Smooth muscle cell (in vitro differentiated cells): Measurements from ENCODE around the gene LYPLAL1. TPM values are rescaled to one million over a fixed set of nuclear protein-coding genes. Genes with fewer than 3 reads are reported as not detected.

Experiments
- DNase-seq: peaks from one replicate; lab custom pipeline; 2025; ENCODE audit not compliant: unreplicated experiment; lab: John Stamatoyannopoulos, UW
- H2AFZ ChIP-seq: fragments of 200-600 bp; sonication (generic); 2 replicates; pipeline ENCODE4 v1.6.0; 2016; ENCODE audit warnings: antibody characterized with exemption, low read depth, mild to moderate bottlenecking
- H3F3A ChIP-seq: fragments of 200-600 bp; sonication (generic); 2 replicates; pipeline ENCODE4 v1.6.0; 2017; ENCODE audit warnings: antibody characterized with exemption, low read depth
- H3K27ac ChIP-seq: fragments of 200-600 bp; sonication (generic); 2 replicates; pipeline ENCODE4 v1.5.1; 2016; ENCODE audit warnings: low read depth, mild to moderate bottlenecking
- H3K27me3 ChIP-seq: fragments of 200-600 bp; sonication (generic); 2 replicates; pipeline ENCODE4 v1.6.1; 2016; ENCODE audit warnings: low read depth, mild to moderate bottlenecking
- H3K36me3 ChIP-seq: fragments of 200-600 bp; sonication (generic); 2 replicates; pipeline ENCODE4 v1.5.1; 2016; ENCODE audit warnings: low read depth
- H3K4me1 ChIP-seq: fragments of 200-600 bp; sonication (generic); 2 replicates; pipeline ENCODE4 v1.5.1; 2016; ENCODE audit warnings: low read depth
- H3K4me2 ChIP-seq: fragments of 200-600 bp; sonication (generic); 2 replicates; pipeline ENCODE4 v1.6.0; 2016; ENCODE audit warnings: mild to moderate bottlenecking
- H3K4me3 ChIP-seq: fragments of 200-600 bp; sonication (generic); 2 replicates; pipeline ENCODE4 v1.5.1; 2016; ENCODE audit warnings: mild to moderate bottlenecking
- H3K79me2 ChIP-seq: fragments of 200-600 bp; sonication (generic); 2 replicates; pipeline ENCODE4 v1.6.0; 2016; ENCODE audit warnings: low read depth, mild to moderate bottlenecking
- H3K9ac ChIP-seq: fragments of 200-600 bp; sonication (generic); 2 replicates; pipeline ENCODE4 v1.6.0; 2016; ENCODE audit warnings: low read depth
- H3K9me3 ChIP-seq: fragments of 200-600 bp; sonication (generic); replicated peaks from 2 replicates; pipeline ENCODE4 v1.5.1; 2016; ENCODE audit warnings: low read depth
- H4K20me1 ChIP-seq: fragments of 200-600 bp; sonication (generic); 2 replicates; pipeline ENCODE4 v1.6.0; 2016; ENCODE audit warnings: low read depth
- CTCF ChIP-seq: fragments of 200-600 bp; sonication (generic); IDR thresholded peaks from 2 replicates; pipeline ENCODE4 v1.5.1; 2017; ENCODE audit warnings: borderline replicate concordance, mild to moderate bottlenecking, antibody characterized with exemption; ENCODE audit not compliant: insufficient read depth, poor library complexity, severe bottlenecking
- WGBS: methylation state at CpG from one replicate; pipeline ENCODE4 v1.1.7; 2016; ENCODE audit warnings: low lambda C conversion rate; 5-methylcytosine and 5-hydroxymethylcytosine counted together
- polyA plus RNA-seq: library from polyadenylated mRNA; unstranded; fragments of >200 nt; fragmentation: Nextera tagmentation; extraction: Ambion mirVana; gene quantifications from 2 replicates; pipeline ENCODE4 v1.2.1, GENCODE V29; 2016
- total RNA-seq: library from RNA; depleted of rRNA; stranded (reverse); fragments of >200 nt; gene quantifications from 2 replicates; pipeline ENCODE4 v1.2.3, GENCODE V29; 2014

LYPLAL1 gene
- total and polyA plus RNA-seq, 2 experiments from 2014 or later = 18.2 to 18.7 TPM

- H3K4me2 ChIP-seq = no peak overlapping the region
These were observed 54.4 kb downstream of the LYPLAL1 start for GRCh38 chr1:219228058-219228419.

GRCh38 chr1:219232890-219233289 is 59.2 kb downstream of the LYPLAL1 start:
- Histone ChIP-seq H3F3A (no peaks in the 10 kb centered on the region), H3K36me3 (no peaks in the 10 kb centered on the region), H3K27me3 (no peaks in the 10 kb centered on the region), H3K9me3 (no peaks in the 10 kb centered on the region), H3K4me1 (no peaks in the 10 kb centered on the region), H3K27ac (no peak overlapping the region), H3K79me2 (no peaks in the 10 kb centered on the region), H3K9ac (no peak overlapping the region), H3K4me2 (no peak overlapping the region), H2AFZ (no peak overlapping the region), H3K4me3 (no peak overlapping the region), H4K20me1 (no peaks in the 10 kb centered on the region)
- no peak for DNase-seq
- WGBS = 97% methylated on average over 2 of the region's 2 CpGs
- TF ChIP-seq CTCF = no peak

More at GRCh38 chr1:219228058-219228419, 54.4 kb downstream of the LYPLAL1 start:
- Histone ChIP-seq H3K4me1 (no peaks in the 10 kb centered on the region), H3K9me3 (no peaks in the 10 kb centered on the region), H3F3A (no peaks in the 10 kb centered on the region), H4K20me1 (no peaks in the 10 kb centered on the region), H2AFZ (no peak overlapping the region), H3K79me2 (no peaks in the 10 kb centered on the region), H3K27me3 (no peaks in the 10 kb centered on the region), H3K27ac (no peak overlapping the region), H3K36me3 (no peaks in the 10 kb centered on the region), H3K9ac (no peak overlapping the region), H3K4me3 (no peak overlapping the region)
- 95% methylated on average over 5 of the region's 5 CpGs for WGBS
- no peak for DNase-seq
- TF ChIP-seq CTCF = no peak

- no peak overlapping the region for H3K9ac ChIP-seq
- no peak for DNase-seq
- no peak for TF ChIP-seq CTCF
- H4K20me1 ChIP-seq = no peaks in the 10 kb centered on the region
- H3K79me2 ChIP-seq = no peaks in the 10 kb centered on the region
- 79% methylated on average over 2 of the region's 2 CpGs for WGBS
- H3K4me1 ChIP-seq = no peaks in the 10 kb centered on the region
- no peak overlapping the region for H2AFZ ChIP-seq
- H3K27ac ChIP-seq = no peak overlapping the region
- H3K4me2 ChIP-seq = no peak overlapping the region
- no peaks in the 10 kb centered on the region for H3K27me3 ChIP-seq
- no peak overlapping the region for H3K4me3 ChIP-seq
- H3K36me3 ChIP-seq = no peaks in the 10 kb centered on the region
- no peaks in the 10 kb centered on the region for H3K9me3 ChIP-seq
- H3F3A ChIP-seq = no peaks in the 10 kb centered on the region
These were observed 62.3 kb downstream of the LYPLAL1 start for GRCh38 chr1:219235903-219236481.

- Histone ChIP-seq H4K20me1 (no peaks in the 10 kb centered on the region), H3K36me3 (no peaks in the 10 kb centered on the region), H3K4me2 (no peak overlapping the region), H3K9ac (no peak overlapping the region), H3K27me3 (no peaks in the 10 kb centered on the region), H3K9me3 (no peaks in the 10 kb centered on the region), H2AFZ (no peak overlapping the region), H3K79me2 (no peaks in the 10 kb centered on the region), H3K4me1 (no peaks in the 10 kb centered on the region), H3F3A (no peaks in the 10 kb centered on the region), H3K4me3 (no peak overlapping the region), H3K27ac (no peak overlapping the region)
- WGBS = 93% methylated on average over 5 of the region's 5 CpGs
- DNase-seq = no peak
- TF ChIP-seq CTCF = no peak
These were observed 63.4 kb downstream of the LYPLAL1 start for GRCh38 chr1:219236933-219237610.
